GM10266 (cell line): Measurements from ENCODE around the gene IBA57.

Experiments
- DNase-seq: peaks from one replicate; pipeline ENCODE4 v3.0.0; 2012; ENCODE audit errors: extremely low spot score
- CTCF ChIP-seq: IDR thresholded peaks from 2 replicates; pipeline ENCODE4 v1.5.1; 2012; ENCODE audit warnings: mild to moderate bottlenecking, low read depth; ENCODE audit not compliant: control insufficient read depth, insufficient read depth; ENCODE audit errors: missing control alignments

The IBA57 gene

GRCh38 chr1:228205526-228206436, 40.2 kb downstream of the IBA57 start:
- no peak for DNase-seq
- no peak for TF ChIP-seq CTCF

- no peak for DNase-seq
- TF ChIP-seq CTCF = no peak
These were observed 41.2 kb downstream of the IBA57 start for GRCh38 chr1:228206582-228207351.

DNA sequence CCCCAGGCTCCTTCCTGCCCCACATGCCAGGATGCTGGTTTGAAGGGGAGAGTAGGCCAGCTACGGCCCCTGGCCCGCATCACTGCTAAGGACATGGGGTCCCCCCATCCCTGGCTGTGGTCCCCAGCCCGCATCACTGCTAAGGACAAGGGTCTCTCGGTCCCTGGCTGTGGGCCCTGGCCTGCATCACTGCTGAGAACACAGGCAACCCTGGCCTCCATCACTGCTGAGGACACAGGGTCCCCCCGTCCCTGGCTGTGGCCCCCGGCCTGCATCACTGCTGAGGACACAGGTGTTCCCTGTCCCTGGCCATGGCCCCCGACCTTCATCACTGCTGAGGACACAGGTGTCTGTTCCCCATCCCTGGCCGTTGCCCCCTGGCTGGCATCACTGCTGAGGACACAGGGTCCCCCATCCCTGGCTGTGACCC, 41.8 kb downstream of the IBA57 start:
- no peak for TF ChIP-seq CTCF

GRCh38 chr1:228207851-228208821, 42.5 kb downstream of the IBA57 start, which contains the start of gene OBSCN:
Gene OBSCN, plus strand, starts transcription at chr1:228208044. Its CDS starts 3,740 bp downstream, at chr1:228211784.
- DNase-seq = no peak
- no peak for TF ChIP-seq CTCF

More for the DNA sequence above, 41.8 kb downstream of the IBA57 start:
- no peak for DNase-seq

DNA sequence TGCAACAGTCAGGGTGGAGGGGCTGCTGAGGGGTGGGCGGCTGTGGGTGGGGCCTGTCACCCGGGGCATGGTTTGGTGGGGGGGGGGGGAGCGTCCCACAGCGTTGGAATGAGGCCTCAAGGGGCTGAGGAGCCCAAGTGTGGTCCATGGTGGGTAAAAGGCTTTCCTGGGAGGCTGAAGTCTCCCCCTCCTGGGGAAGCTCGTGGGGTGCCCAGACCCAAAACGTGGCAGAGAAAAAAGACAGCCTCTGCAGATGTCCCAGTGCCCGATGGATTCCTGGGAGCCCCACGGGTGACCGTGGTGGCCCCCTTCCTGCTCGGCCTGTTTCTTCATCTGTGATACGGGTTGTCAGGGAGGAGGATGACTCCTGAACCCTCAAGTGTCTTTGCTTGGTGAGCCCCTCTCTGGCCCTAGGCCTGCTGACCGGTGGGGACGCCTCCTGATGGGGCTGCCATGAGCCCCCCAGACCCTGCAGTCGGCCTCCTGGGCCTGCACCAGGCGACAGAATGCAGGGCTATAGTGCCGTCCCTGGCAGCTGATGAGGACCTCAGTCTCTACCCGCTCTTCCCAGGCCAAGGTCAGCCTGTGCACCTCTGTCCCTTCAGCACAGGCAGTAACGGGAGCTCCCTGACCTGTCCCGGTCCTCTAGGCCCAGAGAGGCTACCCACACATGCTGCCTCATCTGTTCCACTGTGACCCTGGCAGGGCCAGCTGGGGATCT, 43.4 kb downstream of the IBA57 start:
- TF ChIP-seq CTCF = no peak
- DNase-seq = no peak

DNA sequence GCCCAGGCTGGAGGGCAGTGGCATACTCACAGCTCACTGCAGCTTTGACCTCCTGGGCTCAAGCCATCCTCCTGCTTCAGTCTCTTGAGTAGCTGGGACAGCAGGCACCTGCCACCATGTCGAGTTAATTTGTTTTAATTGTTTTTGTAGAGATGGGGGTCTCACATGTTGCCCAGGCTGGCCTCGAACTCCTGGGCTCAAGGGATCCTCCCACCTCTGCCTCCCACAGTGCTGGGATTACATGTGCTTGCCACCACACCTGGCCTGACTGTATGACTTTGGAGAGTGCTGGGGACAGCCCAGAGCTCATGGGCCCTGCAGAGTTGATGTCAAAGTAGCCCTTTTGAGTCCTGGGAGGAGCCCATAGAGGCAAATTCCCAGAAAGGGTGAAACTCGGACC, 44.1 kb downstream of the IBA57 start:
- no peak for TF ChIP-seq CTCF
- no peak for DNase-seq
